Measurements from ENCODE around the gene CDO1.
"Not testable (repeated sequence)": the region's sequence is repeated elsewhere in the genome, so short reads cannot be mapped to it uniquely, and the experiment has no call there.

Gene CDO1

DNA sequence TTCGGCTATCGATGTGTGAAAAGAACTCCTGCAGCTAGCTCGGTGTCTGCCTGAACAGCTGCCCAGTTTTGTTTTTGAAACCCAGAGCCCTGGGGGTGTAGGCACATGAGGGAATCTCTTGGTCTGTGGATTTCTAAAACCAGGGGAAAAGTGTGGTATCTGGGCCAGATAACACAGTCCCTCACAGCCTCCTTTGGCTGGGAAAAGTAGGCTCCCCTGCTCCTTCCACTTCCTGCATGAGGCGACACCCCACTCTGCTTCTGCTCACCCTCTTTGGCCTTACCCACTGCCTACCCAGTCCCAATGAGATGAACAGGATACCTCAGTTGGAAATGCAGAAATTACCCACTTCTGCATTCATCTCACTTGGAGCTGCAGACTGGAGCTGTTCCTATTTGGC is 9.5 kb upstream of the CDO1 start:
- DNase-seq: no peak

DNA sequence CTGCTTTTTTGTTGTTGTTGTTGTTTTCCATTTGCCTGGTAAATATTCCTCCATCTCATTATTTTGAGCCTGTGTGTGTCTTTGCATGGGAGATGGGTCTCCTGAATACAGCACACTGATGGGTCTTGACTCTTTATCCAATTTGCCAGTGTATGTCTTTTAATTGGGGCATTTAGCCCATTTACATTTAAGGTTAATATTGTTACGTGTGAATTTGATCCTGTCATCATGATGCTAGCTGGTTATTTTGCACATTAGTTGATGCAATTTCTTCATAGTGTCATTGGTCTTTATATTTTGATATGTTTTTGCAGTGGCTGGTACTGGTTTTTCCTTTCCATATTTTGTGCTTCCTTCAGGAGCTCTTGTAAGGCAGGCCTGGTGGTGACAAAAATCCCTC is 8.5 kb upstream of the CDO1 start:
- not testable (repeated sequence) for DNase-seq

- DNase-seq: no peak
Measured at GRCh38 chr5:115820846-115821245, 4.4 kb upstream of the CDO1 start.

GRCh38 chr5:115818821-115819220 is 2.4 kb upstream of the CDO1 start:
- DNase-seq: no peak

- no peak for DNase-seq
Measured at GRCh38 chr5:115817386-115817785, 927 bp upstream of the CDO1 start.

- DNase-seq: no peak
Measured at GRCh38 chr5:115815693-115816225, 700 bp downstream of the CDO1 start.

GRCh38 chr5:115815006-115815692 is 1.3 kb downstream of the CDO1 start:
- DNase-seq: no peak

- no peak for DNase-seq
Measured at GRCh38 chr5:115813719-115814118, 2.7 kb downstream of the CDO1 start.

GRCh38 chr5:115812372-115812771 is 4.1 kb downstream of the CDO1 start:
- no peak for DNase-seq

- no peak for DNase-seq
Measured at GRCh38 chr5:115811406-115811805, 5.1 kb downstream of the CDO1 start.

DNA sequence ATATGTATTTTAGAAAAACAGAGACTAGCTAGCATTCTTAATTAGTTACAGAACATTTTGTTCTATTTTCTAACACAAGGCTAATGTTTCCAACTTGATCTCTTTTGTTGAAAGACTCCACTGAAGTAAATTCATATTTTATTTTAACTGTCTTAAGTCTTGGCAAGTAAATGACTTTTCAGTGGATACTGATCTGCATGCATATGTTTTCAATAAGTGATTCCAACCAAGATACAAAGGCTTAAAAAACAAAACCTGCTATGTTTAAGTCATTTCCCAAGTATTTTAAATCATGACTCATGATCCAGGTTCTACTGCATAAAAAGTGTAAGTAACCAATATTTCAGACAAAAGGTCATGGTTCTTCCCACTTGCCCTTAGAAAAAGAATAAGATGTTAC is 5.7 kb downstream of the CDO1 start:
- no peak for DNase-seq

GRCh38 chr5:115809946-115810345 is 6.5 kb downstream of the CDO1 start:
- no peak for DNase-seq

DNA sequence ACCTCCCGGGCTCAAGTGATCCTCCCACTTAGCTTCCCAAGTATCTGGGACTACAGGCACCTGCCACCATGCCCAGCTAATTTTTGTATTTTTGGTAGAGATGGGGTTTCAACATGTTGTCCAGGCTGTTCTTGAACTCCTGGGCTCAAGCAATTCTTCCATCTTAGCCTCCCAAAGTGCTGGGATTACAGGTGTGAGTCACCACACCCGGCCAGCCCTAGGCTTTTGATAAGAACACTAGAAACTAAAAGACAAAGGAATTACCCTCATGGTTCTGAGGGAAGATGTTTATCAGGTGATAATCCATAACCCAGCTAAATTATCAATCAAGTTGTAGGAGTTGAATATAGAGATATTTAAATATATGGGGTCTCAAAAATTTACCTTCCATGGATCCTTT is 8.4 kb downstream of the CDO1 start:
- DNase-seq: not testable (repeated sequence)

DNA sequence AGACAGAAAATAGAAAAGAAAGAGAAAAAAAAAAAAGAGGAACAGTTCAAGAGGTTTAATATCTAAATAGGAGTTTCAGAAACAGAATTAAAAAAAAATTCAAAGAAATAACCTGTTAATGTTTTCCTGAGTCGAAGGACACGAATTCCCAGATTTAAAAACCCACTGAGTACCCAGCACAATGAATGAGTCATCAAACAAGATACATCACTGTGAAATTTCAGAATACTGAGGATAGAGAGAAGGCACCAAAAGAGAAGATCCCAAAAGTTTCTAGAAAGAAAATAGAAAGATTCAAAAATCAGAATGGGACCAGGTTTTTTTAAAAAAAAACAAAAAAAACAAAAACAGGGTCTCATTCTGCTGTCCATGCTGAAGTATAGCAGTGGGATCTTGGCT is 8.8 kb downstream of the CDO1 start:
- no peak for DNase-seq

DNA sequence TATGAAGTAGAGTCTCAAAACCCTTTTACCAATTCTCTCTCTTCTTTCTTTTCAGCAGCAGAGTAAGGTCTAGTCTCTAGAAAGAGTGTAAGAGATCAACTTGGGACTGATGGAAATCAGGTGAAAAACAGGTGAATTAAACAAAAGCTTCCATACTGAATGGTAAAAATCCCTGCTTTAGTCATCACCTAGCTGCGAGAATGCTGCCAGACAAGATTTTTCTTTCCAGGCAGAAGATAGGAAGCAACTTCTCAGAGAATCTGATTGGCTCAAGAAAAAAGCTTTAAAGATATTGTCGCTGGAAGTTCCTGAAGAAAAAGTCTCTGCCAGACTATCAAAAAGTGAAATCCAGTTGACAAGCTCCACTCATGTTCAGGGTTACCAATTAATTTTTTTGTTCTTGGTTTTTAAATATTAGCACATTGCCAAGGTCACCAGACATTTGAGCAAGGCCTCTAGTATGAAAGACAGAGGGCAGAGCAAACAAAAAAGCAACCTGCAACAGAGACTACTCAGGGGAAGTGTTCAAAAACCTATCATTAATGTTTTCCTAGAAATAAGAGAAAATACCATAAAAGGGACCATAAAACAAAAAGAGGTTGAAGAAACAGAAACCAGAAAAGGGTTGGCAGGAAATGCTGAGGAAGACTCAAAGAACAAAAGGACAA is 9.3 kb downstream of the CDO1 start:
- no peak for DNase-seq

- no peak for DNase-seq
Measured at GRCh38 chr5:115801984-115802383, 14.5 kb downstream of the CDO1 start.

DNA sequence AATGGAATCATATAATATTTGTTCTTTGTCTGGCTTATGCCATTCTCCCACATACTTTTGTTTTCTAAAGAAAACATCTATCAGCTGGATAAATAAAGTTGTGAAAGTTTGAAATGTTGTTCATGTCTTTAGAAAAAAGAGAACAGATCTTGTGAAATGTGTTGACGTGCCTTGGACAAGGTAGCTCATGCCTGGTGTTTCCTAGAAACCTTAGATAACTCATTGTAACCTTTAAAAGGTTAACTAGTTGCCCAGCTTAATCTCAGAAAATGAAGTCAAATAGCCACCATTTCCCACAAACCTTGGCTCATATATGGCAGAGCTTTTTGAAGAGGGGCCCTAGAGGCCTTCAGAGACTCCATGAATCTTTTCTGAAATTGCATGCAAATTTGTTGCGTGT is 15.3 kb downstream of the CDO1 start:
- DNase-seq: no peak

DNA sequence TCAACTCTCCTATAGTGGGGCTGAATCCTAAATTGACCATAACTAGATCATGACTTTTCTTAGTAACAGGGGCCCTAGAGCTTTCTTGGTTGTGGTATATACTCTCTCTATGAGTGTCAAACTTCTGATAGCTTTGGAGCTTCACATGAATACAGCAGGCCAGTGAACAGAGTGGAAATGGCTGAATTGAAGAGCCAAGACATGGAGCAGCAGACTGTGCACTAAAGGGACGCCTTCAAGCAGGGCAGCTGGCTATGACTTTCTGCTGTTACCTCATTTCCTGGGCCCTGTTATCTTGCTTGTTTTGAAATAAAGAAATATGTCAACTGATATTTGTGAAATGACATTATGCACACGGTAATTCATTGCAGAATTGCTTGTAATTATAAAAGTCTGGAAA is 16.4 kb downstream of the CDO1 start:
- DNase-seq: no peak

- DNase-seq: no peak
Measured at GRCh38 chr5:115798252-115798651, 18.2 kb downstream of the CDO1 start.

GRCh38 chr5:115796656-115797055 is 19.8 kb downstream of the CDO1 start:
- no peak for DNase-seq

- no peak for DNase-seq
Measured at GRCh38 chr5:115795700-115796099, 20.8 kb downstream of the CDO1 start.

DNA sequence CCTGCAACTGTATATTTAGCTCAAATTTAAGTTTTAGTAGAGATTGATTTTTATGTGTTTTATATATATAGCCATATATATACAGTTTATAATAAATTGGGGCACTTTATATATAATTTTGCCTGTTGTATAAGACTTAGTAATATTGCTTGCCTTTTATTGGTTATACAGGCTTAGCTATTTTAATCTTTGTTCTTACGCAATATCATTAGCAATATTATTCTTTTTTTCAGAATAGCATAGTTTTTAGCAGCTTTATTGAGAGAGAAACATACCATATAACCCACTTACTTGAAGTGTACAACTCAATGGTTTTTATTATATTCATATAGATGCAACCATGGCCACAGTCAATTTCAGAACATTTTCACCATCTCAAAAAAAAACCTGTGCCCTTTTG is 28.0 kb downstream of the CDO1 start:
- DNase-seq: no peak

GRCh38 chr5:115787426-115787825 is 29.0 kb downstream of the CDO1 start:
- no peak for DNase-seq

- DNase-seq: no peak
Measured at GRCh38 chr5:115785381-115786065, 30.9 kb downstream of the CDO1 start.
